Renal cortical epithelial cell (primary cell): ENCODE measurements around the gene ANGPTL4. TPM values are rescaled to one million over a fixed set of nuclear protein-coding genes. Genes with fewer than 3 reads are reported as not detected.
"Not testable (repeated sequence)": the region's sequence is repeated elsewhere in the genome, so short reads cannot be mapped to it uniquely, and the experiment has no call there.

Experiments
- DNase-seq: peaks from one replicate; pipeline ENCODE4 v3.0.0-alpha.2; 2011; ENCODE audit warnings: low read depth
- total RNA-seq: library from RNA; depleted of rRNA; stranded (reverse); fragments of >200 nt; gene quantifications from 2 replicates; pipeline ENCODE4 v1.2.3, GENCODE V29; 2014

ANGPTL4 gene
- total RNA-seq, 1 donor from 2014 or later, result 17.2 TPM

DNA sequence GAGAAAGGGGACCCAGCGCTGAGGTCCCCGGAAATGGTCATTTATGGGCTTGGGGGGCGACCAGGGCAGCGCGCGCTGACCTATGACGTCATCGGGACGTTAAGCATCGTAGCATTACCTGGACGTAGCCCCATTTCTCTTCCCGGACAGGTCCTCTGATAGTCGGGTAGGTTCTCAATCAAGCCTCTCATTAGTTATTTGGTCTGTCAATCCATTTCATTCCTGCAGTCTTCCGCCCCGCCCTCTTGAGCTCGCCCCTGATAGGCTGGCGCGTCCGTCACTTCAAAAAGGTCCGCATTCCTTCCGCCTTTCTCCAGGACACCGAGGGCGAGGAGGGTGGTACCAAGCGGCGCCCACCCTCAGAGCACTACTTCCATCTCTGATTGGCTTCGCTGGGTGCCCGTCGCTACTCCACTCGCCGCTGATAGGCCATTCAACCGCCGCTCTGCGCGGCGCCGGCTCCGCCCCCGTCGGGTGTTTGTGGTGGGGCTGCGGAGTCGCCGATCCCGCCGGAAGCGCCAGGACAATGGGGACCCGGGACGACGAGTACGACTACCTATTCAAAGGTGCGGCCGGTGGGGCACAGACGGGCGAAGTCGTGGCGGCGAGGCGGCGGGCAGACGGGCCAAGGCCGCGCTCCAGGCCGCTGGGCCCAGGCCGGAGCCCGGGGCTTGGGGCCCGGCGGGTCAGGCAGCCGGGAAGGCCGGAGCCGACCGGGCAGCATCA is 26.1 kb downstream of the ANGPTL4 start, which contains the start of gene RAB11B:
TSS of gene RAB11B (plus strand) at position 470 of the 726 bp plus-strand sequence. CDS start at position 527, 57 bp downstream.
- peak; percentile 100 for DNase-seq

DNA sequence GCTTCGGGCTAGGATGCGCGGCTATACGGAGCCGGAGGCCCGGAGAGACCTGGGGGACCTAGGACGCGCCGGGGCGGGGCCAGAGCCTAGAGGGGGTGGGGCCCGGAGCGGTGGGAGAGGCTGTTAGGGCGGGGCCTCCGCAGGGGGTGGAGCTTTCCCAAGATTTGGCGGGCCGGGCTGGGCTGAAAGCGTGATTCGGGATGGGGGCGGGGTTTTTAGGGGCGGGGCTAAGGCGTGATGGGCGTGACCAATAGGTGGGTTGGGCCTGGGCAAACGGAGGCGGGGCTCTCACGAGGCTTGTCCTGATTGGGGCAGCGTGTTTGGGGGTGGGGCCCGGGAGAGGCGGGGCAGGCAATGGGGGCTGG is 26.6 kb downstream of the ANGPTL4 start:
- peak; percentile 62 for DNase-seq

DNA sequence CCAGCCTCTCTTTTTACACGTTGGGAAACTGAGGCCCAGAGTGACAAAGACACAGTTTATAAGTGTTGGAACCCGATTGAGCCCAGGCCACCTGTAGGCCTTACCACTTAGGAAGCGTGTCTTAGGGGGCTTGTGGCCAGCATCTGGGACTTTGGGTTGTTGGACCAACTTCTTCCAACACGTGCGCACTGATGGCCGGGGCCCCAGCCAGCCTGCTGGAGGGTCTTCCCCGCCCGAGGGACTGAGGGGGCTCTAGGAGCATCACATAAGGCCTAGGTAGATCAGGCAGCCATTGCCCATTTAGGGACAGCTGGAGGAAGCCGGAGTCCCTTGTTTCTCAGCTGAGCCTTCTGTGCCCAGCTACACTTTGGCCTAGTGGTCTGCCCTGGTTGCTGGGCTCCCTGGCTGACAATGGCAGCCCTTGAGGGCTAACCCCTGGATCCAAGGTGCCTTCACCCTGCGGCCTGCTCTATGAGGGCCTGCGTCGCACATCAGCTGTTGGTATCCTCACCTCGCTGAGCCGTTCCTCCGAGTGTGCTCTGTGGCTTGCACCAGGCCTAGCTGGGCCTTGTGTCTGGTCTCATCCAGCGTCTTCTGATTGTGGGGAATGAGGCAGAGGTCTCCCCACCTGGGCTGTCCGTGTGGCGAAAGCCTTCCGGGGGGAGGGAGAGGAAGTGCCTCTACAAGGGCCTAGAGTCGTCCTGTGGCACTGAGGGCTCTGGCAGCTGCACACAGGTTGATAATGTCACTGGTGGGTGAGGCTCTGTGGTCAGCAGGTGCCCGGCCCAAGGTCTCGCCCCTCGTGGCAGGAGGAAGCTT is 27.5 kb downstream of the ANGPTL4 start:
- DNase-seq, result no peak

DNA sequence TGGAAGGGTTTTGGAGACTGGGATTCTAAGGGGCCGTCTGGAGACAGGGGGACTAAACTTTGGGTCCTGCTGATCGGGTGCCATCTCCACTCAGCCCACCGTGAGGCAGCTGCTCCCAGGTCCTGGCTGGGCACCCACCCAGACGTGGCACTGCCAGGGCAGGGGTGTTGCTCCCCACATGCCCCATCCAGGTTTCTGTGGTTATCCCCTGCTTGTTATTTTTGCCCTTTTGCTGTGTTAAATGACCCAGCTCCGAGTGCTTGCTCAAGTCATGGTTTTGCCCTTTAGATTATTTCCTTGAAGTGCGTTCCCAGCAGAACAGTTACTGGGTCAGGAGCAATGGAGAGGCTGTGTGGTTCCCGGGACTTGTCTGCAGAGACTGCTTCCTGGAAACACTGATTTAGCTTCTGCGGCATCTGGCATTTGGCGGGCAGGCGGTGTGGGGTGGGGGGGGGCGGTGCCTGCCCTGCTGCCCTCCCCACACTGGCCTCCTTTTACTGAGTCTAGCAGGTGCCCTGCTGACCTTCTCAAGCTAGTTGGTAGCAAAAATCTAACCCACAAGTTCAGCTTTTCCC is 28.1 kb downstream of the ANGPTL4 start:
- peak; percentile 70 for DNase-seq

DNA sequence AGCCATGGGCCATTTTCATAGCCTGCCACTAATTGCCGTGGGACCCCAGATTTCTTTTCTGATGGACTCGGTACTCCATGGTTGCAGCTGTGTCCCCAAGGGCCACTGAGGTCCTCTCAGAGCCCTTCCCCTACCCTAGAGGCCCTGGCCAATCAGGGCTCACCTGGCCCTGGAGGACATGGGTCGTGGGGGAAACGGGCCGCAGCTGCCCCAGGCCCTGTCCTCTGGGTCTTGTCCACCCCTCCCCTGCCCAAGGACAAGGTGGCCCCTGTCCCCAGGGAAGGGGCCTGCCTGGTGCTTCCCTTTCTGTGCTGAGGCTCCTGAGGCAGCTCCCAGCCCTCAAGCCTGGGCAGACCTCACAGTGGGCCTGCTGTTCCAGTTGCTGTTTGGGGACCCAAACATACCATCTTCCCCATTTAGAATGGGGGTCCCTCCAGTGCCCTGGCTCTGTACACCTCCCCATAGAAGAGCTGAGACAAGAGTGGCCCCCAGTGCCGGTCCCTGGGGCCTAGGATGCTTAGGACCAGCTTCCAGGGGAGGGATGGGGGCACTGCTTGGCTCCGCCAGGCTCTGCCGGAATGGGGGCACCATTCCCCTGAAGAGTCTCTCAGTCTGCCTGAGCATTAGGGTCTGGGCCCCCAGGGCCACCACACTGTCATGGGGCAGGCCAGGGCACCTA is 29.4 kb downstream of the ANGPTL4 start:
- no peak for DNase-seq

DNA sequence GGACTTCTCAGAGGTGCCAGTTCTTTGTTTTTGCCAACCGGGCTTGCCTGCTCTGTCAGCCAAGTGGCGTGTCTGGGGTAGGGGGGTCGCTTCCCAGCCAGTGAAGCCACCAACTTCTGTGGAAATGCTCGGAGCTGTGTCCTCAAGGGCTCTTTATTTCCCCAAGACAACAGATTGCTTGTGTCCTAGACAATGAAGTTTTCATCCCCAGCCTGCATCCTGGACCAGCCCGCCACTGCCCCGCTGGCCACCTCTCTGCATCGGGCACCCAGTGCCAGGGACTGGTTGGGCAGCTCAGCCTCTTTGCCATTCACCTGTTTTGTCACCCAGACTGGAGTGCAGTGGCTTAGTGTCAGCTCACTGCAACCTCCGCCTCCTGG is 29.9 kb downstream of the ANGPTL4 start:
- no peak for DNase-seq

DNA sequence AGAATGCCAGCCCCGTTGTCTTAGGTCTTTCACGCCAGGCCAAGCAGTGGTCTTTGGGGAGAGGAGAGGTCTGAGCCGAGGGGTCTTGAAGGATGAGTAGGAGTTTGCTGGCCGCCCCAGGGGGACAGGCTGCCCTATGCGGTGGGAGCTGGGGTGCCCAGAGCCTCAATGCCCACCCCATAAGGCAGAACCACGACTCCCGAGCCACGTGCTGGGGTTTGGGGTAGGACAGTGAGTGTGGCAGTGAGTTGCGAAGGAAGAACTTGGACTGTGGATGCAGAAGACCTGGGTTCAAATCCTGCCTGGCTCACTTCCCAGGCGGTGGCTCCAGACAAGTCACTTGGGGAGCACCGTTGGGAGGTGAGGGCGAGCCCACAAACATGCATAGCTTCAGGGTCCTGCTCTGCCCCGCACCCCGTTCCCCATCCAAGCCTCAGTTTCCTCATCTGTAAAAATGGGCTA is 31.7 kb downstream of the ANGPTL4 start:
- no peak for DNase-seq

DNA sequence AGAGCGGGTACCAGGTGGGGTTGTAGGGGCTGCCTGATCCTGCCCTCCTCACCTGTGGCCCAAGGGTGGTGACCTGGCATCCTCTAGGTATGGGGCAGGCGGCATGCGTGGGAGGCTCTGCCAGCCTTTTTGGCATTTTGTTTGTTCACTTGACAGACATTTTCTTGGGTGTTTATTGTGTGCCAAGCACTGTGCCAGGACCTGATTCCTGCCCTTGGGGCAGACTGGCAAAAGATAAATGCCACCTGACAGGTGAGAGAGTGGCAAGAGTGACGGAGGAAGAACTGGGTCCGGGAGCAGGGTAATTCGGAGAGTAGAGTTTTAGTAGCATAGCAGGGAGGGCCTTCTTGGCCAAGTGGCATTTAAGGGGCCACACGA is 32.2 kb downstream of the ANGPTL4 start:
- DNase-seq, result no peak

DNA sequence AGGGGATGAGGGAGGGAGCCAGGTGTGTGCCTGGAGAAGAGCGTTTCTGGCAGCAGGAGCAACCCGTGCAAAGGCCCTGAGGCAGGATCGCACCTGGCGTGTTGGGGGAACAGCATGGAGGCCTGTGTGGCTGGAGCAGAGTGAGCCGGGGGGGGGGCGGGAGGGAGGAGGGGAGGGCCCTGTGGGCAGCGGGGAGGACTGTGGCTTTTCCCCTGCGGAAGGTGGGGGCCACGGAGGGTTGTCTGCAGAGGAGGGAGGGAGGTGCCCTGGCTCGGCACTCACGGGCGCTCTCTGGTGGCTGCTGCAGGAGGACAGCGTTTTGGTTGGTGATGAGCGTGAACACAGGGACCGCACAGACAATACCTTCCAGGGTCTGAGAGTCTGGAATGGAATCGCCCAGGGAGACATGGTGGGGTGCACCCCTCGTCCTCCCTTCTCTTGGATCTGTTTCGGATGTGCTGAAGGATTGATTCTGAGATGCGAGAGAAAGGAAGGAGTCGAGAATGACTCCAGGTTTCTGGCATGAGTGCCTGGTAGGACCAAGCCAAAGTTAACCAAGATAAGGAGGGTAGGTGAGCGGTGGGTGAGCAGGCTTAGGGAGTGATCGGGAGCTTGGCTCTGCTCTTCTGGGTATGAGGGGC is 32.7 kb downstream of the ANGPTL4 start:
- no peak for DNase-seq

DNA sequence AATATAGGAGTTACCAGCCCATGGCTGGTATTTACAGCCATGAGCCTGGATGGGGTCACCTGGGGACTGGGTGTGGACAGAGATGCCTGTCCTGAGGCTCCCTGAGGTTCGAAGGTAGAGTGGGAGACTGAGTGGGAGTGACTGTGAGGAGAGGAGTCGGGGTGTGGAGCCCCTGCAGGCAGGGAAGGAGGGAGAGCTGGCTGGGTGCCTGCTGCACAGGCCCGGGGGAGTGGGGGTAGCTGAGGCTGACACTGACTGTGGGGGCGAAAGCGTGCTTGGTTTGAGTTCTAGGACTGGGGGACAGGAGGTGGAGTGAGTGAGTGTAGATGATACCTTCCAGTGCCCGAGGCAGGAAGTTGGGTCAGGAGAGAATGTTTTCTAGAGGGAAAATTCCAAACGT is 33.3 kb downstream of the ANGPTL4 start:
- no peak for DNase-seq

DNA sequence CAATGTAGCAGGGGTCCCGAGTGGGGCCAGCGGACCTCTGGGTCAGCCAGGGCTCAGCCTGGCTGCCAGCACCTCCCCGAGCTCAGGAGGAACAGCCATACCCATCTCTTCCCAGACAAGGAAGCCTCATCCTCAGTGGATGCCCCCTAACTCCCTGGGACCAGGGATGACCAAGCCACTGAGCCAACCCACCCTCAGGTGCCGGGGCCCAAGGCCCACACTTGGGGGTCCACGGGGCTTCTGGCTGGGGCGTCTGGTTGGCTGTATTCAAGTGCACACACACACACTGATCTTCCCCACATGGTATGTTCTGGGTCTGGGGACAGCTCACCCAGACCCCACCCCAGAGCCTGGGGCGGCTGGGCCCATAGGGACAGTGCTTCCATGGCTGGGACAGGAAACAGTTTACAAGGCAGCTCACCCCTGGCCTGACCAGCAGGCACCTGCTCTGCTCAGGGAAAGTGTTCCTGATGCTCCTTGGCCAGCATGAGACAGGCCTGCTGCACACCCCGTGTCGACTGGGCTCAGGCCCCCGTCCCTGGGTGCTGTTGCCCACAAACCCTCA is 33.9 kb downstream of the ANGPTL4 start:
- DNase-seq, result no peak

DNA sequence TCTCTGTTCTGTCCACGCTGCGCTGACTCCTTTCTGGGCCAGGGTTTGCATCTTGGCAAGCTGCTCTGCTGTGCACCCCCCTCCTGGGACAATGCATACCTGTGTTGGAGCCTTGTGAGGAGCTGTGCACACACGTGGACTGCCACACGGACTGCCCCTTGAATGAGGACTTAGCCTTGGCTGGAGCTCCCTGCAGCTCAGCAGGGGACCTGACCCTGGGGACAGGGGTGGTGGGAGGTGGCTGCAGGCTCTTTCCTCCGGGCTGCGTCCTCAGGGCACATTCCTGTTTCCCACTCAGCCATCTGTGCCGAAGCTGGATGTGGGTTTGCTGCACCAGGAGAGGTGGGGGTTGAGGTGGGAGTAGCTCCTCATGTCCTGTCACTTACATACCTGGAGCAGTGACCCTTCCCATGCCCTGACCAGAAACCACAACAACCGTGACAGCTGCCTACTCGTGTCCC is 34.4 kb downstream of the ANGPTL4 start:
- DNase-seq, result peak; percentile 38

DNA sequence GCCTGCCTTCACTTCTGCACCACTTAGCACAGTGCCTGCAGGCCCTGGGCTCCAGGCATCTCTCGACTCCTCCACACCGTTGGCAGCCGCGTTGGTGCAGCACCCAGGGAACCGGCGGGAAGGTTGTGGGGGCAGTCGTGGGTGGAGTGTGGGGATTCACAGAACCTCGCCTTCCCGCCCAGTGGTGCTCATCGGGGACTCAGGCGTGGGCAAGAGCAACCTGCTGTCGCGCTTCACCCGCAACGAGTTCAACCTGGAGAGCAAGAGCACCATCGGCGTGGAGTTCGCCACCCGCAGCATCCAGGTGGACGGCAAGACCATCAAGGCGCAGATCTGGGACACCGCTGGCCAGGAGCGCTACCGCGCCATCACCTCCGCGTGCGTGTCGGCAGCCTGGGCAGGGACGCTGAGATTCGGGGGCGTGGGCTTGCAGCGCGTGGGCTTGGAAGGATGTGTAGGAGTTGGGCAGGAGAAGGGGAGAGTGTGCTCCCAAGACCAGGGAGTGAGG is 35.8 kb downstream of the ANGPTL4 start:
- no peak for DNase-seq

DNA sequence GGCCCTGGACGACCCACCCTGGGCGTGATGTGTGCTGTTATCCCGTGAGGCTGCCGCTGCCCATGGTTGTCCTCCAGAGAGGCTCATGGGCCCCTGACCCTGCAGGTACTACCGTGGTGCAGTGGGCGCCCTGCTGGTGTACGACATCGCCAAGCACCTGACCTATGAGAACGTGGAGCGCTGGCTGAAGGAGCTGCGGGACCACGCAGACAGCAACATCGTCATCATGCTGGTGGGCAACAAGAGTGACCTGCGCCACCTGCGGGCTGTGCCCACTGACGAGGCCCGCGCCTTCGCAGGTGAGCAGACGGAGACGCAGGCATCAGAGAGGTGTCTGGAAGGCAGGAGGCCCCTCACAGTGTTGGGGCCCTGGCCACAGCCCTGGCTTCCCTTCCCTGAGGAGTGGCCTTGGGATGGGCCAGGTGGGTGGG is 38.0 kb downstream of the ANGPTL4 start:
- no peak for DNase-seq

DNA sequence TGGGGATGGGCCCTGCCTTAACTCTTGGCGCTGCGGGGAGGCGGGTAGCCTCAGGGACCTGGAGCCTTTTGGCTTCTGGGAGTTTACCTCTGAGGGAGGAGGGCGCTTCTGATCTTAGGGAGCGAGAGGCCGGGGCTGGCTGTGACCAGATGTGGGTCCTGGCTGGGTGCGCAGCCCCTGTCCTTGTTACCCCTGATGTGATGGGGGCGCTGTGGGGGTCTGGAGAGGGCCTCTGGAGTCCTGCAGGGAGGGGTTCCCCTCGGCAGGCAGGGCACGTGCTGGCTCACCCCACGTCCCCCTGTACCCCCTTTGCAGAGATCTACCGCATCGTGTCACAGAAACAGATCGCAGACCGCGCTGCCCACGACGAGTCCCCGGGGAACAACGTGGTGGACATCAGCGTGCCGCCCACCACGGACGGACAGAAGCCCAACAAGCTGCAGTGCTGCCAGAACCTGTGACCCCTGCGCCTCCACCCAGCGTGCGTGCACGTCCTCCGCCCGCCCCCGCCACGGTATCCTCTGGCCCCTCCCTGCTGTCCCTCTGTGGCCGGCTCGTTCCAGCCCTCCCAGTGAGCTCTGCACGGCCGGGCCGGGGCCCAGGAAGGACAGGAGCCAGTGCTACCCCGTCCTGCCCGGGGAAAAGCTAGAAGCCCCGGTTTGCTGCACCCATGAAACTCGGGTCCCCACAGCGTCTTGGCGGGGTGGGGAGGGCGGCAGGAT is 39.3 kb downstream of the ANGPTL4 start:
- no peak for DNase-seq

DNA sequence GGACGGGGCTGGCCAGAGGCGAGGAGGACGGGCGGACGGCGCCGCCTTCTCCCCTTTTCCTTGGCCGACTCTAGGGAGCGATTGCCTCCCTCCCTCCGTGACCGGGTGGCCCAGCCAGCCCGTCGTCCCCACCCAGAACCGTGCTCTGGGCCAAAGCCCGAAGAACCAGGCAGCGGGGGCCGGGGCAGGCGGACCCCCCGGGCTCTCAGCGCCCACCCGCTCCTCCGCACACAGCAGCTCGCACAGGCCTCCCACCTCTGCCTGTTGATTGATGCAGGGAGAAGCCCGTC is 39.8 kb downstream of the ANGPTL4 start:
- DNase-seq, result no peak

DNA sequence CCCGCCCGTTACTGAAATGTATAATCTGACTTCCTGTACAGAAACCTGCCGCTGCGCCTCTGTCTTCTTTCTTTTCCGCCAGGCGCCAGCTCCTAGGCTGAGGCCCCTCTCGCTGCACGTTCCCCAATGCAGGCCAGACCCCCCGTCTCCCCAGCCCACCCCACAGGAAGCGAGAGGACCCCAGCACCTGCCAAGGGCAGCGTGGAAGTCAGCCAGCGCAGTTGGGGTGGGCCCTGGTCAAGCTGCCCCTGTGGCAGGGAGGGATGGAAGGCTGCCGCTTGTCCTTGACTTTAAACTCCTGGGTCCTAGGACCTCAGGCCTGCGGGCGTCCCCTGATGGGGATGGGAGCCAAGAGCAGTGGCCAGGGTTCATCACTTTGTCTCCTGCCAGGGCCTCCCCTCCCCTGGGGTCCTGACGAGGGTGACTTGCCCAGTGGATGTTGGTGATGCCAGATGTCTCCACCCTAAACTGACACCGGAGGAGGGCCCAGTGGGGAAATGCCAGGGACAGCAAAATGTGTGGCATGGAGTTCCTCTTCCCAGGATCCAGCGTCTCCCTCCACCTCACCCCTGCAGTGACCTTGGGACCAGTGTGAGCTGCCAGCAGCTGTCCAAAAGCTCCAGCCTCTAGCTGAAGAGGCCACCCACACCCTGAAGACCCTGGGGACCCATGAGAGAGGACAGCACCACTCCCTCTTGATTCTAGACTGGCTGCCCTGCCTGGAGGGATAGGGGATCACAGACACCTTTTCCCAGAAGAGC is 40.6 kb downstream of the ANGPTL4 start:
- no peak for DNase-seq

DNA sequence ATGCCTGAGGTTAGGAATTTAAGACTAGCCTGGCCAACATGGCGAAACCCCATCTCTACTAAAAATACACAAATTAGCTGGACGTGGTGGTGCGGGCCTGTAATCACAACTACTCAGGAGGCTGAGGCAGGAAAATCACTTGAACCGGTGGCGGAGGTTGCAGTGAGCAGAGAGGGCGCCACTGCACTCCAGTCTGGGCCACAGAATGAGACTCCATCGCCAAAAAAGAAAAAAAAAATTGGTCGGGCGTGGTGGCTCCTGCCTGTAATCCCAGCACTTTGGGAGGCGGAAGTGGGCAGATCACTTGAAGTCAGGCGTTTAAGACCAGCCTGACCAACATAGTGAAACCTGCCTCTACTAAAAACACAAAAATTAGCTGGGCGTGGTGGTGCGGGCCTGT is 46.8 kb downstream of the ANGPTL4 start:
- DNase-seq, result not testable (repeated sequence)

DNA sequence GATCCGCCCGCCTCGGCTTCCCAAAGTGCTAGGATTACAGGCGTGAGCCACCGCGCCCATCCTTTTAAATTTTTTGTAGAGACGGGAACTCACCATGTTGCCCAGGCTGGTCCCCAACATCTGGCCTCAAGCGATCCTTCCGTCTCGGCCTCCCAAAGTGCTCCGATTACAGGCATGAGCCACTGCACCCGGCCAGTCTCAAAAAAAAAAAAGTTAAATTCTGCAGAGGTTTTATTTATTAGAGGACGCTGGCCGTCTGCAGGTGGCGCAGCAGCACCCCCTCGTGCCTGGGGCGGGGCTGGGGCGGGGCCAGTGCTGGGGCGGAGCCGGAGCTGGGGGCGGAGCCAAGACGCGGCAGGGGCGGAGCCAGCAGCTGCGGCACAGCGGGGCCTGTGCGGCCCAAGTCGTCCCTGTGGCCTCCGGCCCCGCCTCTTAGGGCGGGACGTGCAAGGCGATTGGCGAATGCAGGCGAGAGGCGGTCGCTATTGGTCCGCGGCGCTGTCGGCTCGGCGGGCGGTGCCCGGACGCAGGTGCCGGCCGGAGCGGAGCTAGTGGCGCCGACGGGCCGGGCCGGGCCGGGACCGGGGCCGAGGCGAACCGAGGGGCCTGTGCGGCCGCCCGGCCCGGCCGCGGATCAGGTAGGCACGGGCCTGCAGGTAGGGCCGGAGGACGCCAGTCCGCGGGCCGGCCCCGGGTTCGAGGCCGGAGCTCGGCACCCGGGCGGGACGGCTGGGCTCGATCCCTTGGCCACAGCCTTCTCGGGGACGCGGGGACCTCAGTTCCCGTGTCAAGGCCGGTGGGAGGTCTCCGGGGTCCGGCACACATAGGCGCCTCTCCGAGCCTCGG is 49.1 kb downstream of the ANGPTL4 start, which contains the start of gene MARCHF2:
TSS of gene MARCHF2 (plus strand) at position 523 of the 846 bp plus-strand sequence. CDS start 8,536 bp downstream, outside the sequence.
- peak; percentile 89 for DNase-seq
